Vagina (tissue), 2 donors: ENCODE data around the gene PUS1.

Experiments
- CTCF ChIP-seq, 3 experiments: fragments of 450-650 bp in 2 of 3; fragments of 200-600 bp in 1 of 3; sonication (generic) in 1 of 3; IDR thresholded peaks; one replicate each; pipeline ENCODE4 v1.5.1; 2017 to 2019; ENCODE audit warnings: antibody characterized with exemption in 3 of 3, mild to moderate bottlenecking in 2 of 3, moderate library complexity in 2 of 3
- POLR2A ChIP-seq, 2 donors: fragments of 450-650 bp; IDR thresholded peaks; one replicate each; pipeline ENCODE4 v1.6.1; 2017; ENCODE audit warnings: antibody characterized with exemption in 2 of 2, mild to moderate bottlenecking in 2 of 2, moderate library complexity in 2 of 2
- POLR2AphosphoS5 ChIP-seq, 2 donors: sonication (generic); formaldehyde crosslinking; IDR thresholded peaks; one replicate each; pipeline ENCODE4 v1.9.0; 2017; ENCODE audit warnings: antibody characterized with exemption in 2 of 2, mild to moderate bottlenecking in 2 of 2, low read depth in 1 of 2; ENCODE audit not compliant: insufficient read depth in 1 of 2

- TF ChIP-seq CTCF (IDR thresholded peaks at IDR 0.05) (no peak), POLR2AphosphoS5 (IDR thresholded peaks at IDR 0.05; ENCODE audit: insufficient read depth in 1 of 2, low read depth in 1 of 2) (no peak), POLR2A (IDR thresholded peaks at IDR 0.05) (no peak)
These were observed 19.3 kb upstream of the PUS1 start for GRCh38 chr12:131909752-131910219.
